HG02798 (cell line): ENCODE results near the gene ENTPD3.
A peak's percentile ranks its signal among the peaks of the same experiment; 100 is the strongest.
"Not testable (repeated sequence)": the region's sequence is repeated elsewhere in the genome, so short reads cannot be mapped to it uniquely, and the experiment has no call there.

ENCODE experiments used
- ATAC-seq: cut with Tn5 transposase; IDR thresholded peaks from one replicate; pipeline ENCODE4 v1.9.1; 2021; ENCODE audit warnings: mild to moderate bottlenecking; ENCODE audit not compliant: unreplicated experiment, poor library complexity

ENTPD3 gene

DNA sequence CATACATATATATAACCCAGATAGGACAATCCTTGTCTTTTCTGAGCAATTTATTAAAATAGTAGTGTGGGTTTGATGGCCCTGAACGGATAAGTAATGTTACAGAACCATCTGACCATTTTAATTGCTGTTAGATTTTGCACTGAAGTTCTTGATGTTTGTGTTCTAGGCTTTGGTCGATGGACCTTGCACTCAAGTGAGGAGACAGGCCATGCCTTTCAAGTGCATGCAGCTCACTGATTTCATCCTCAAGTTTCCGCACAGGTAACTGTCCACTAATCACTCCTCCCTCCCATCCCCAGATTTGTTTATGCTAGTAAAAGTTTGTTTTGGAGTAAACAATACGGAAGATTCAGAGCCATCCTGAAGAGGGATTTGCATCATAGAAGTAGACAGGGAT, 71.5 kb downstream of the ENTPD3 start:
- no peak for ATAC-seq

DNA sequence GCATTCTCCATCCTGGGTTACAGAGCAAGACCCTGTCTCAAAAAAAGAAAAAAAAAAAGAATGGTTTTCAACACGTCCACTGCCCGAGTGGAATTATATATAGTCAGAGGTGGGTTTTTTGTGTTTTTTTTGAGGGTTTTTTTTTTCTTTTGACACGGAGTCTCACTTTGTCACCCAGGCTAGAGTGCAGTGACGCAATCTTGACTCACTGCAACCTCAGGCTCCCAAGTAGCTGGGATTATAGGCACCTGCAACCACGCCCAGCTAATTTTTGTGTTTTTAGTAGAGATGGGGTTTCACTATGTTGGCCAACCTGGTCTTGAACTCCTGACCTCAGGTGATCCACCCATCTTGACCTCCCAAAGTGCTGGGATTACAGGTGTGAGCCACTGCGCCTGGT, 73.5 kb downstream of the ENTPD3 start:
- ATAC-seq = not testable (repeated sequence)

DNA sequence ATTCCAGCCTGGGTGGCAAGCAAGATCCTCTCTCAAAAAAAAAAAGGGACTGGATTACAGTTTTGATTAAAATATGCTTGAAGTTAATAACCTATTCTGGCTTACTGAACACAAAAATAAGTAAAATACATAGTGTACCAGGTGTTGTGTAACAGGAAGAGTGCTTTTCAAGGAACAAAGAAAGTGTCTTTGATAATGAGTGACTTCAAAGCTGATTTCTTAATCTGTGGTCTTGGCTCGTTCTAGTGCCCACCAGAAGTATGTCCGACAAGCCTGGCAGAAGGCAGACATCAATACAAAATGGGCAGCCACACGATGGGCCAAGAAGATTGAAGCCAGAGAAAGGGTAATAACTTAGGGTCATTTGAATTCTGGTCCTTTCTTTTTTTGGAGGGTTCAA, 74.2 kb downstream of the ENTPD3 start:
- ATAC-seq = no peak

DNA sequence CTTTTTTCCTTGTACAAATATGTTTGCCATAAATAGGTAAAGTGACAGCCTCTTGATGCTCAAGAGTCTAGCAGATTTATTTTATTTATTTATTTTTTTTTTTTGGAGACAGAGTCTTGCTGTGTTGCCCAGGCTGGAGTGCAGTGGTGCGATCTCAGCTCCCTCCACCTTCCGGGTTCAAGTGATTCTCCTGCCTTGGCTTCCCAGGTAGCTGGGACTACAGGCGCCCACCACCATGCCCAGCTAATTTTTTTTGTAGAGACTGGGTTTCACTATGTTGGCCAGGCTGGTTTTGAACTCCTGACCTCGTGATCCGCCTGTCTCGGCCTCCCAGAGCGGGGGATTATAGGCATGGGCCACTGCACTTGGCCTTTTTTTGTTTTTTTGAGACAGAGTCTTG, 75.9 kb downstream of the ENTPD3 start:
- not testable (repeated sequence) for ATAC-seq

DNA sequence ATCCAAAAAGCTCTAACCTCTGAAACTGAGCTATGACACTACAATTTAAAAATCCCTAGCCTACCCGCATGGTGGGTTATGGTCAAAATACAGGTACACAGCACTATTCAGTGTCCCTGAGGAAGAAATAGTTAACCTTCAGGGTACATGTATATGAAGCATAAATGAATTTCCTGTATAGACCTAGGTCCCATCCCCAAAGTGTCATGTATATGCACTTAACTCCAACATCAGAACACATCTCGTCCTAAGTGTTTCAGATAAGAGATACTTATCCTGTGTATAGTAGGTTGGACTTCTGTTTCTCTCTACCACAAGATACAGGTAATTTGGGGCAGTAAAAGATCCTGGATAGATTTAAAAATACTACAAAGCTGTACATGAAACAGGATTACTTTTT, 76.6 kb downstream of the ENTPD3 start:
- ATAC-seq = no peak

DNA sequence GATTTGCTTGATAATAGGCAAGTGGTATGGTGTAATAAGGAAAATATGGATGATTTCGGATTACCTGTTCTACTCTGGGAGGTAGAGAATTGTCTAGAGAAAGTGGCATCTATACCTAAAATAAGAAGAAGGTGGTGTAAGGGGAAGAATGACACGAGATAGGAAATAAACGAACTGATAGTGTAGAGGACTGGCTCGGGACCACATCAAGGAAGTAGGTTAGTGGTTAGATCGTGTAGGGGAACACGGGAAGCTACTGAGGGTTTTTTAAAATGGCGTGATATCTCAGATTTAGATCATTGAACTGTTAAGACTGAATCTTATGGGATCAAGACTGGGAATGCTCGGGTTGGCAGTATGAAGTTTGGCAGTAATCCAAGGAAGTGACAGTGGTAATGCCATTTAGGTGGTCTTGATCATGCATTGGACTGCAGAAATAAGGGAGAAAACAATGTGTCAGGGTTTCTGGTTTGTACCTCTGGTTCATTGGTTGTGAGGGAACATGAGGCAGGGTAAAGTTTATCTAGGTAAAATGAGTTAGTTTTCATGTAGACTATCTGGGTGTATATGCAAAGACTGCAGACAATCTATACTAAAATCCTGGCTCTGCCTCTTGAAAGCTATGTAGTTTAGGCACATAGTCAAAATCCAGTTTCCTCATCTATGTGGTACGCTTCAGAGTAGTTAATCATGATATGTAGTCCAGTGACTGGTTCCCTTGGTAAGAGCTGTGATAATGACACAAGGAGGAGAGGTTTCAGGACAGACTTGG, 77.5 kb downstream of the ENTPD3 start:
- no peak for ATAC-seq

DNA sequence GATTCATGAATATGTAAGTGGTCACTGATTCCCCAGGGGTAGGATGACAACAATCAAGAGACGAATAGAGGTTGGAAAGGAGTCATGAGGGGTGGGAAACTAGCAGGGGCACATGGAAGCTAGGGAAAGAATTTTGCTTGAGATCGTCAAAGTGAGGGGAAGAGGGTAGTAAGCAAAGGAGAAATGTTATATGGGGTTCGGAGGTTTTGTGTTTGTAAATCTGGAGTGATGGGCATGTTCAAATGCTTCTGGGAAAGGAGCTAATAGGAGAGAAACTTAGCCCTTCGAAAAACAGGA, 78.1 kb downstream of the ENTPD3 start:
- ATAC-seq = no peak

DNA sequence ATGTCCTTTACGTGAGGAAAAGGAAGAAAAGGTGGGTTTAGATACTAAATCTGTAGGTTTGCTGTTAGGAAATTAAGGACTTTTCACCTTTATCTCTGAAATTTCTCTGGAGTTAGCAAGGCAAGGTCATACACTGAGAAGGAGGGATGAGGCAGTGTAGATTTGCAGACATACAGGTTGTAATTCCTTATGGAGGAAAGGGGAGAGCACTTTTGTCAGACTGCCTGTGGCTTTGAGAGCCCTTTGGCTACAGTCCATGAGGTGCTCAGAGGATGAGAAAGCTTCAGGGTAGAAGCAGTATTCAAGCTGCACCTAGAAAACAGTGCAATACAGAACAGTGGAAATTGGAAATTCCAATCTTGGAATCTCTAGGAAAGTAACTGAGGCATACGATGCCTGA, 78.5 kb downstream of the ENTPD3 start:
- no peak for ATAC-seq

DNA sequence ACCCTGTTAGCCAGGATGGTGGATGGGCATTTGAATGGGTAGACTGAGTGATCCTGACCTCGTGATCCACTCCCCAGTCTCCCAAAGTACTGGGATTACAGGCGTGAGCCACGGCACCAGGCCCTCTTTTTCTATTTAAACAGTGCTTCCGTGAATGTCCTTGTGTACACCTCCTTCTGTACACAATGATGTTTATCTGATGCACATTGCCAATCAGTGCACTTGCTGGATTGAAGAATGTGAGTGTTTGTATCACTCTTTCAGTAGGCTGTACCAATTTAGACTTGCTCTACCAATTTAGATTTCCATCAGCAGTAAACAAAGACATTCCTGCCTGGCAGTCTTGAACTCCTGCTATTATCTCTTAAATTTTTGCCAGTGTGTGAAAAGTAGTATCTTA, 81.0 kb downstream of the ENTPD3 start:
- no peak for ATAC-seq

DNA sequence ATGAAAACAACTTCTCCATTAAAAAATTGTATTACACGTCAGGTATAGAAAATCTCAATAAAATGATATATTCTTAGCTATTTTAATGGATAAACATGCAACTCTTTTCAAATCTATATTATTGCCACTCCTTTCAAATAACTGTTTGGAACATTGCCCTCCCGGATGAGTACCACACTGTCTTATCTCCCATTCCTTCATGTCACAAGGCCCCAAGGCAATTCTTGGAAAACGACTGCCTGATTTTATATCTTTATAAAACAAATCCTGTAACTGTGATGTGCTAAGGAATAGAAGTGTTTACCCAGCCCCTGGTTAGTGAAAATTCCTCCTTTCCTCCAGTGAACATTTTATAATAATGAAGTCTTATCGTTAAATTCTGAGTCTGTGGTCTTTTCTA, 83.7 kb downstream of the ENTPD3 start:
- ATAC-seq = no peak

DNA sequence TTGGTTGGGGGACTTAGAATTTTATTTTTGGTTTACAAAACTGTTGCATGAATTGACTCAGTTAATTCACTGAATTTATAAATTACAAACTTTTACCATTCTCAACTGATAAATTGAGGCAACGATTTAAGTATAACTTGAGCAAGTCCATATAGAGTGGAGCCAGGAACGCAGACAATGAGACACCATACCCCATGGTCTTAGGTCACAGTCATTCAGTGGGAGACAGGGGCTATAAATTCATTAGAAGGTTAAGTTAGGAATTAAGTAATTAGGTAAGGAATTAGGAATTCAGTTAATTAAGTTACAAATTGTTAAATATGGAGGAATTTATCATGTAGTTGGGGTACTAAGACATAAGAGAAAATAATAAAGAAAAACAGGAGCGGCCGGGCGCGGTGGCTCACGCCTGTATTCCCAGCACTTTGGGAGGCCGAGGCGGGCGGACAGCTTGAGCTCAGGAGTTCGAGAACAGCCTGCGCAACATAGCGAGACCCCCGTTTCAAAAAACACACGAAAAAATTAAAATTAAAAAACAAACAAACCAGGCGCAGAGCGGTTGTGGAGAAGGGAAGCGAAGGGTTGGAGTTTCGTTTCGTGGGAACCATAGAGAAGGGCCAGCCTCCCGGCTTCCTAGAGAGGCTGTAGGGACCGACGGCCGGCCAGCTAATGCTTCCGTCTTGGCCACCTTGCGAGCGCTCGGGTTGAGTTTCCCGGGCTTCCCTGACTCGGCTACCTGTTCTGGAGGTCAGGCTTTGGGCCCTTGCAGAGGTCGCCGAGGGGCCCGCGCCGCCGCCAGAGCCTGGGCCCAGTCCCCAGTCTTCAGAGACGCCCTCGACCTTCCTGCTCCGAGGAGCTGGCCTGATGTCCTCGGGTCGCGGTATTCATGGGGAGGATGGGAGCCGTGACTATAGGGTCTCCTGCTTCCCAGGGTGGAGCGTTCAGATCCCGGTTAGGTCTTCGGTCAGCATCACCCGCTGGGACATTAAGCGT, 89.8 kb downstream of the ENTPD3 start, which contains the start of gene ZNF619:
Gene ZNF619, plus strand, starts transcription at position 645 of the 993 bp plus-strand sequence. CDS start 858 bp downstream, outside the sequence.
- peak; percentile 87 for ATAC-seq

DNA sequence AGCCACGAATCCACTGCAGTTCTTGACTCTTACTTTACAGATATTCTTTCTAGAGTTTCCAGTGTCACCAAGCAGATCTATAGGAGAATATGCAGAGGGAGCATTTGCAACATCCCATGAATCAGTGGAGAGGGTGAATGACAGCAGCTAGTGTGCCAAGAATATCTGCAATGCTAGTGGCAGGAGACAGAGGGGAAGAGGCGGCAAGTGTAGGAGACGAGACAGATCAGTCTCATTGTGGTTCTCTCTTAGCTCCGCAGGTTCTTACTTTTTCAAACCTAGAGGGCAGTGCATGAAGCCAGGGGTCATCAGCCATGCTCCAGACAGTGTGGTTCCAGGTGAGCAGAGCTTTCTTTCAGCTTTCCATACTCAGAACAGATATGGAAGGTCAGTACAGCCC, 90.7 kb downstream of the ENTPD3 start:
- ATAC-seq = no peak
